K562 (cell line): ENCODE measurements around the gene LCMT2. TPM values are rescaled to one million over a fixed set of nuclear protein-coding genes. Genes with fewer than 3 reads are reported as not detected.

Experiments
- ATAC-seq: fragments of 200-7000 bp; cut with Tn5 transposase; 3 replicates; pipeline ENCODE4 v1.9.1; 2020; ENCODE audit warnings: moderate library complexity
- BruUV-seq: library from RNA; stranded (reverse); fragments of 400-500 nt; replicated peaks from 2 replicates; lab custom pipeline; 2021; lab: Mats Ljungman, UMichigan
- CTCF ChIA-PET: fragments of 300-600 bp; formaldehyde crosslinking; extraction: SDS; loops from one replicate; lab custom pipeline; 2021; ENCODE audit warnings: low intra/inter-chr PET ratio; lab: Yijun Ruan, JAX
- POLR2A ChIA-PET: fragments of 300-600, 350-650 bp; sonication (Branson Sonifier 250); formaldehyde crosslinking; extraction: SDS; loops from one replicate; lab custom pipeline; 2021; ENCODE audit warnings: antibody characterized with exemption, inconsistent platforms; lab: Yijun Ruan, JAX
- DNase-seq, 4 experiments: peaks; one replicate each; pipeline versions ENCODE4 v3.0.0 to v3.0.0-alpha.2; 2011 to 2018; ENCODE audit warnings: low spot score in 3 of 4, mixed read lengths in 3 of 4; ENCODE audit errors: extremely low read depth in 1 of 4
- FAIRE-seq: peaks from 2 replicates; lab custom pipeline; 2011; peaks lifted over from hg19 to GRCh38; lab: Jason Lieb, UNC
- H2AFZ ChIP-seq: 2 replicates; pipeline ENCODE4 v1.6.0; 2011; ENCODE audit warnings: low read depth, low read length, control low read depth, inconsistent platforms
- H3K27ac ChIP-seq: fragments of 200-600 bp; 3 replicates; pipeline ENCODE4 v1.8.0; 2011; ENCODE audit warnings: low read depth, mild to moderate bottlenecking, control low read depth, inconsistent platforms, low read length, moderate library complexity, mixed read lengths; ENCODE audit errors: extremely low read depth
- H3K27me3 ChIP-seq, 2 experiments: fragments of 300-600 bp in 1 of 2; 2 replicates in 1 of 2; 3 replicates in 1 of 2; pipeline versions ENCODE4 v1.6.0 to v1.8.0; 2011; ENCODE audit warnings: inconsistent platforms in 2 of 2, low read length in 2 of 2, mild to moderate bottlenecking in 1 of 2, mixed read lengths in 1 of 2, moderate library complexity in 1 of 2; ENCODE audit not compliant: control insufficient read depth in 2 of 2, insufficient read depth in 2 of 2
- H3K36me3 ChIP-seq: fragments of 300-600 bp; 3 replicates; pipeline ENCODE4 v1.8.0; 2011; ENCODE audit warnings: mild to moderate bottlenecking, low read length, inconsistent platforms; ENCODE audit not compliant: control insufficient read depth, insufficient read depth
- H3K4me1 ChIP-seq, 2 experiments: fragments of 200-600 bp in 1 of 2; replicated peaks in 1 of 2; 2 replicates in 1 of 2; 3 replicates in 1 of 2; pipeline versions ENCODE4 v1.5.1 to v1.8.0; 2011; ENCODE audit warnings: inconsistent platforms in 2 of 2, low read length in 2 of 2, mild to moderate bottlenecking in 1 of 2, mixed read lengths in 1 of 2, moderate library complexity in 1 of 2; ENCODE audit not compliant: control insufficient read depth in 2 of 2, insufficient read depth in 2 of 2
- H3K4me2 ChIP-seq: 2 replicates; pipeline ENCODE4 v1.6.1; 2011; ENCODE audit warnings: low read length, control low read depth, inconsistent platforms, mixed read lengths; ENCODE audit not compliant: insufficient read depth
- H3K4me3 ChIP-seq: fragments of 200-600 bp; sonication (generic), shearing (Covaris generic); 2 replicates; pipeline ENCODE4 v1.5.1; 2016; ENCODE audit warnings: control low read depth, inconsistent platforms
- H3K79me2 ChIP-seq: fragments of 200-600 bp; 3 replicates; pipeline ENCODE4 v1.8.0; 2011; ENCODE audit warnings: low read length, inconsistent platforms; ENCODE audit not compliant: control insufficient read depth, insufficient read depth
- H3K9ac ChIP-seq, 2 experiments: 2 replicates each; pipeline versions ENCODE4 v1.6.0 to v1.6.1; 2011; ENCODE audit warnings: low read depth in 2 of 2, low read length in 2 of 2, control low read depth in 1 of 2, inconsistent platforms in 1 of 2, mild to moderate bottlenecking in 1 of 2, mixed read lengths in 1 of 2; ENCODE audit not compliant: insufficient read depth in 1 of 2
- H3K9me1 ChIP-seq: one replicate; pipeline ENCODE4 v1.6.0; 2011; ENCODE audit warnings: inconsistent platforms, mild to moderate bottlenecking, low read length, moderate library complexity; ENCODE audit not compliant: control insufficient read depth, insufficient read depth
- H3K9me3 ChIP-seq: replicated peaks from 2 replicates; pipeline ENCODE4 v1.5.1; 2011; ENCODE audit warnings: low read depth, low read length, inconsistent platforms; ENCODE audit not compliant: control insufficient read depth, insufficient read depth
- H4K20me1 ChIP-seq: replicated peaks from 2 replicates; pipeline ENCODE4 v1.6.1; 2011; ENCODE audit warnings: low read length, inconsistent platforms, mixed read lengths; ENCODE audit not compliant: control insufficient read depth, insufficient read depth
- EP300 ChIP-seq: IDR thresholded peaks from 2 replicates; pipeline ENCODE4 v1.6.1; 2012; ENCODE audit warnings: low read length, improper control_type of control experiment
- EP400 ChIP-seq: fragments of 450-650 bp; IDR thresholded peaks from 2 replicates; pipeline ENCODE4 v1.6.1; 2017; ENCODE audit warnings: antibody characterized with exemption, mild to moderate bottlenecking, moderate library complexity
- ESRRA ChIP-seq: fragments of 450-650 bp; IDR thresholded peaks from 2 replicates; pipeline ENCODE4 v1.6.1; 2014; ENCODE audit warnings: low read depth, mild to moderate bottlenecking, moderate library complexity, borderline replicate concordance
- EZH2 ChIP-seq: IDR thresholded peaks from 2 replicates; pipeline ENCODE4 v1.6.1; 2012; ENCODE audit warnings: low read depth, mild to moderate bottlenecking, inconsistent platforms, low read length, borderline replicate concordance
- FOXO4 ChIP-seq: fragments of 450-650 bp; formaldehyde crosslinking; IDR thresholded peaks from 2 replicates; pipeline ENCODE4 v1.4.0; 2020; ENCODE audit warnings: mild to moderate bottlenecking, moderate library complexity
- HMBOX1 ChIP-seq: sonication (generic); IDR thresholded peaks from 2 replicates; pipeline ENCODE4 v1.6.1; 2016
- KLF1 ChIP-seq: fragments of 450-650 bp; IDR thresholded peaks from 2 replicates; pipeline ENCODE4 v1.6.1; 2016; ENCODE audit warnings: missing genetic modification characterization, missing compliant biosample characterization
- MBD2 ChIP-seq: sonication (generic); IDR thresholded peaks from 2 replicates; pipeline ENCODE4 v1.6.1; 2016; ENCODE audit warnings: low read depth, borderline replicate concordance
- MECOM ChIP-seq: fragments of 250-450 bp; sonication (Bioruptor Pico); IDR thresholded peaks from 2 replicates; pipeline ENCODE4 v1.8.0; 2022; ENCODE audit warnings: inconsistent platforms
- MLLT1 ChIP-seq, 2 experiments: fragments of 450-650 bp; IDR thresholded peaks; 2 replicates each; pipeline ENCODE4 v1.6.1; 2016
- NCOA4 ChIP-seq: fragments of 450-650 bp; IDR thresholded peaks from 2 replicates; pipeline ENCODE4 v1.6.1; 2018; ENCODE audit warnings: mild to moderate bottlenecking; ENCODE audit not compliant: partially characterized antibody
- NFIC ChIP-seq: fragments of 450-650 bp; IDR thresholded peaks from 2 replicates; pipeline ENCODE4 v1.6.1; 2017; ENCODE audit warnings: mild to moderate bottlenecking, inconsistent platforms
- RBFOX2 ChIP-seq: fragments of 200-400 bp; formaldehyde crosslinking; IDR thresholded peaks from 2 replicates; pipeline ENCODE4 v1.6.1; 2017; ENCODE audit warnings: low read depth, mild to moderate bottlenecking, low read length, moderate library complexity
- SLC30A9 ChIP-seq: fragments of 250-450 bp; sonication (Bioruptor Pico); IDR thresholded peaks from 2 replicates; pipeline ENCODE4 v1.8.0; 2022; ENCODE audit warnings: mild to moderate bottlenecking, moderate library complexity
- SPI1 ChIP-seq: IDR thresholded peaks from 2 replicates; pipeline ENCODE4 v1.6.1; 2011; ENCODE audit warnings: low read depth, low read length, control low read depth, borderline replicate concordance
- ZBTB26 ChIP-seq: fragments of 450-650 bp; formaldehyde crosslinking; IDR thresholded peaks from 2 replicates; pipeline ENCODE4 v1.4.0; 2022; ENCODE audit warnings: missing genetic modification characterization
- ZNF23 ChIP-seq: fragments of 250-450 bp; sonication (Bioruptor Pico); IDR thresholded peaks from 2 replicates; pipeline ENCODE4 v1.4.0; 2020; ENCODE audit warnings: mild to moderate bottlenecking
- WGBS: fragments of 100-300 bp; shearing (Covaris generic); methylation state at CpG from one replicate; pipeline ENCODE4 v1.1.6; 2016; ENCODE audit warnings: low coverage, mixed read lengths; ENCODE audit not compliant: insufficient coverage; ENCODE audit errors: missing lambda C conversion rate; 5-methylcytosine and 5-hydroxymethylcytosine counted together
- in situ Hi-C: fragments of 300-500 bp; cut with MboI; formaldehyde crosslinking; loops from 4 replicates; pipeline ENCODE4 v1.15.0; 2018; ENCODE audit warnings: inconsistent platforms, mixed read lengths
- intact Hi-C: fragments of 100-400 bp; cut with micrococcal nuclease; formaldehyde crosslinking; loops from 2 replicates; pipeline ENCODE4 v1.14.2; 2022
- polyA plus RNA-seq, 8 experiments: library from polyadenylated mRNA; depleted of rRNA in 4 of 8; stranded (reverse) in 5 of 8; unstranded in 3 of 8; fragments of >200 nt; fragmentation: Nextera tagmentation in 2 of 8; fragmentation: Illumina TruSeq in 1 of 8; extraction: Ambion mirVana in 2 of 8; extraction: Trizol in 1 of 8; gene quantifications; 2 replicates each; pipeline versions ENCODE4 v1.2.1 to v1.2.3, GENCODE V29; 2011 to 2014; ENCODE audit warnings: inconsistent platforms in 1 of 8, missing spikeins in 1 of 8
- total RNA-seq, 7 experiments: library from RNA; depleted of rRNA in 6 of 7; stranded (reverse); fragments of >200 nt in 6 of 7; fragmentation: Illumina TruSeq in 2 of 7; extraction: Trizol in 2 of 7; gene quantifications; 2 replicates each; pipeline versions ENCODE4 v1.2.1 to v1.2.3, GENCODE V29; 2011 to 2021; ENCODE audit warnings: low replicate concordance in 1 of 7

The LCMT2 gene
- total and polyA plus RNA-seq, 9 of the 15 experiments (the other 6 are each of a cell fraction or from before 2014, with no cell fraction given): 2.5 to 22.3 (median 15.2) TPM

- CTCF ChIA-PET: no interaction called here
- FAIRE-seq: no peak
- TF ChIP-seq MECOM (no peak), MLLT1 (IDR thresholded peaks at IDR 0.05) (no peak), FOXO4 (CRISPR knock-in tag) (no peak), EP400 (no peak), EZH2 (no peak), ESRRA (no peak), SLC30A9 (CRISPR knock-in tag) (no peak), KLF1 (no peak), HMBOX1 (peak; percentile 45; the same call in 1 of the 2 replicates), NCOA4 (no peak), SPI1 (peak; percentile 53; the same call in 1 of the 2 replicates), RBFOX2 (no peak), ZBTB26 (CRISPR knock-in tag) (no peak), MBD2 (no peak), NFIC (0 out of 2 replicates have a peak, but pooled peaks have one; percentile 31), EP300 (no peak), ZNF23 (no peak)
Observed at GRCh38 chr15:43325039-43325684, 5.2 kb downstream of the LCMT2 start.

More at GRCh38 chr15:43325039-43325684, 5.2 kb downstream of the LCMT2 start:
- no peaks in the 10 kb centered on the region for H3K9me1 ChIP-seq
- no peaks in the 10 kb centered on the region for H3K9me3 ChIP-seq
- in situ Hi-C loops: no loop called here
- no TSS peak for BruUV-seq
- H4K20me1 ChIP-seq: no peaks in the 10 kb centered on the region; the same call in 1 of the 2 replicates
- no peak overlapping the region for H2AFZ ChIP-seq
- 5% methylated on average over 6 of the region's 6 CpGs for WGBS
- H3K27ac ChIP-seq: no peak overlapping the region
- H3K36me3 ChIP-seq: peaks cover 19% of the 10 kb centered on the region
- peaks cover 0 to 6% of the 10 kb centered on the region in 2 experiments; a peak in 1 of 5 replicates for H3K27me3 ChIP-seq
- peaks cover 22% of the 10 kb centered on the region for H3K79me2 ChIP-seq
- intact Hi-C loops: no loop called here
- POLR2A ChIA-PET: no interaction called here
- no peak overlapping the region for H3K4me3 ChIP-seq
- no peak overlapping the region for H3K9ac ChIP-seq
- peaks cover 8 to 13% of the 10 kb centered on the region in 2 experiments; a peak in 4 of 5 replicates for H3K4me1 ChIP-seq
- ATAC-seq (no peak), DNase-seq (no peak)
- no peak overlapping the region for H3K4me2 ChIP-seq
